Measurements from ENCODE around the gene TBC1D1.

GRCh38 chr4:37999000-37999716 is 108.3 kb downstream of the TBC1D1 start:
- TF ChIP-seq ZNF404 (tag by site-specific recombination; IDR thresholded peaks at IDR 0.05) (no peak), ZNF112 (tag by site-specific recombination; IDR thresholded peaks at IDR 0.05) (no peak)
